Activated naive CD4-positive, alpha-beta T cell treated with Interleukin-2 at 50 U/mL for 16 hours (primary cell): ENCODE results near the gene FBLN1.

Experiments used
- DNase-seq: peaks from one replicate; pipeline ENCODE4 v3.0.0-alpha.2; 2020

Gene FBLN1

DNA sequence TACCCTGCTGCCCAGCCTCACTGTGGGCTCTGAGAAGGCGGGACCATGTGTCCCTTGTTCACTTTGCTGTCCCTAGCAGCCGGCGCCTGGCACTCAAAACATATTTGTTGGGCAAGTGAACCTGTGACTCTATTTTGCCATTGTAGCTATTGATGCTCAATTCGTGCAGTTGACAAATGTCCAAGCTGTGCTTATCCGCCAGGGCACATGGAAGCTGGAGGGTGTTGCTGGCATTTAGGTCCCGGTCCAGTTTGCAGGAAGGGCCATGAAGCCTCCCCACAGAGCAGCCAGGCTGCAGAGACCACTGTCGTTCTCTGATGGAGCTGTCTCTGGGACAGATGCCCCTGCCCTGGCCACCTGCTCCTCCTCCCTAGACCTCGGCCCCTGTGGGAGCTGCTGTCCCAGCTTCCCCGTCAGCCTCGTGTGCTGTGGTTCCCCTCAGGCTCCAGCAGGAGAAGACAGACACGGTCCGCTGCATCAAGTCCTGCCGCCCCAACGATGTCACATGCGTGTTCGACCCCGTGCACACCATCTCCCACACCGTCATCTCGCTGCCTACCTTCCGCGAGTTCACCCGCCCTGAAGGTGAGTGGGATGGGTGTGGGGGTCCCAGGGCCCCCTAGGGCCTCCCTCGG is 71.5 kb downstream of the FBLN1 start:
- no peak for DNase-seq

- DNase-seq: no peak
These were observed 72.5 kb downstream of the FBLN1 start for GRCh38 chr22:45575173-45575572.

DNA sequence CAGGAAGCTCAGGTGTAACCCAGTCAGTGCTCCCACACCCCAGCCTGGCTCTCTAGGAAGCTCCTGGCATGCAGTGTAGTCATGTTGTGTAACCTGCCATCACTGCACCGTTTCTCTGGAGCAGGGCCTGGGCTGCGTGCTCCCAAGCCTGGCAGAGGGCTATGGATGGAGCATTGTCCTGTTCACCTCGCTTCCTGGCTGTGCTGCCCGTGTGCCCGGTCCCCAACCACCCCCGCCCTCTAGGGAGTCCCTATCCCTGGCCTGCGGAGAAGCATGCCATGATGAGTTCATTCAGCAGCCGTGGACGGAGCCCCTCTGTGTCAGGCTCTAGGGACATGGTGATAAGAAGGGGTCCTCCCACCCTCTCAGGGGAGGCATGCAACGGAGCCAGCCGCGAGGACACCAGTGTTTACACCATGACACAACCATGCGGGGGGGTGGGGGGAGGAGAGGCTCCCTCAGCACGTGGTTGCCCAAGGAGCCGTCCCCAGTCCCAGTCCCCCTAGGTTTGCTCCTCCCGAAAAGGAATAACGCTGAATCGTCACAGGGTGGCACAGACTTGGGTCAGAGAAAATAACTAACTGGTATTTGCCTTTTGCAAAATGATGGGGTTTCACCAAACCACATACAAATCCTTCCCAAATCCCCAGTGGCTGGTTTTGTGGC is 73.1 kb downstream of the FBLN1 start:
- DNase-seq: no peak

DNA sequence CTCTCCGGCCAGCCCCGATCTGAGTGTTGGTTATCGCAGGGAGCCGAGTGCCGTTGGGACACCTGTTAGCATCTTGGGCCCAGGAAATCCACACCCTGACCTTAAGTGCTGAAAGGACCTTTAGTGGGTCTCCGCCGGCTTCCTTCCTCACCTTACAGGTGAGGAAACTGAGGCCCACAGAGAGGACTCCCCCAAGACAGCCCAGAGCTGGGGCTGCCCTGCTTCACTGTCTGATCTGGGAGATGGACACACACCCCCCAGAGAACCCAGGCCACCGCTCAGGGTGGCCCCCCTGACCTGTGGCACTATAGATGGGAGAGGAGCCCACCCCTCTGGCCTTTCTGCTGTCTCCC is 73.6 kb downstream of the FBLN1 start:
- DNase-seq: no peak

GRCh38 chr22:45576730-45577464 is 74.2 kb downstream of the FBLN1 start:
- no peak for DNase-seq

GRCh38 chr22:45577746-45578523 is 75.3 kb downstream of the FBLN1 start:
- peak; percentile 75 for DNase-seq

DNA sequence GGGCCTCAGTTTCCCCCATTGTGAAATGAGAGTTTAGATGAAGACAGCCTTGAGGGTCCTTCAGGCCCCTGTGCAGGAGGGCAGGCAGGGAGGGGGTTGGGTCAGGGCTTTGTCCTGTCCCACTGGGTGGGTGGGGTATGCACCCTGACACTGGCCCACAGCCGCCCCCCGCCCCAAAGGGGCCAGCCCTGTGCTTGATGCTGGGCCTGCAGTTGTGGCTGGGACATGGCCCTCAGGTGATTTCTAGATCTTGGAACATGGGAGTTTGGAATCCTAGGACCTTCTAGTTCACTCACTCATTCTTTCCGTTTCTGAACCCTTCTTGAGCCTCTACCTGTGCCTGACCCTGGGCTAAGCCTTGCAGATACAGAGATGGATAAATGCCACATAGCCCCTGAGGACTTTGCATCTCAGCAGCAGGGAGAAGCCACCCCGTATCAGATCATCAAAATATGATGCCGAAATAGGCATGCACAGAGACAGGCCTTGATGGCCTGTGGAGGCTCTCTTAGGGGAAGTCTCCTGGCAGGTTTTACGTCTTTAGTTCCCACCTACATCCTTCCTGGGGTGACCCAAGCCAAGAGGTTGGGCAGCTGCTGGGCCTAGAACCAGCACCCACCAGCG is 76.0 kb downstream of the FBLN1 start:
- DNase-seq: no peak

DNA sequence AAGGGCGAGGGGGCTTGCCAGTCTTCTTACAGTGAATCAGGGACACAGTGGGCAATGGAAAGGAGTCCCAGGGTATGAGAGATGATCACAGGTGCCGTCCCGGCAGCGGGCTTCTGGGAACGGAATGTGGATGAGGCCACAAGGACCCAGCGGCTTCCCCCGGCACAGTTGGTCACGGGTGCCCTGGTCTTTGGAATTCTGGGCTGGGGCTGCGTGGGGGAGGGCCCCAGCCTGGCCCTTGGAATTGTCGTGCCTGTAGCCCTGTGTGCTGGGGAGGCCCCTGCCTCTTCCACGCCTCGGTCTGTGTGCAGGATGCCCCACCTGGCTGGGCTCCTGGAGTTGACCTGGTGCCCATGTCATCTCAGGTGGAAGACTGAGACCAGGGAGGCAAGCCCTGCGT is 76.6 kb downstream of the FBLN1 start:
- no peak for DNase-seq

DNA sequence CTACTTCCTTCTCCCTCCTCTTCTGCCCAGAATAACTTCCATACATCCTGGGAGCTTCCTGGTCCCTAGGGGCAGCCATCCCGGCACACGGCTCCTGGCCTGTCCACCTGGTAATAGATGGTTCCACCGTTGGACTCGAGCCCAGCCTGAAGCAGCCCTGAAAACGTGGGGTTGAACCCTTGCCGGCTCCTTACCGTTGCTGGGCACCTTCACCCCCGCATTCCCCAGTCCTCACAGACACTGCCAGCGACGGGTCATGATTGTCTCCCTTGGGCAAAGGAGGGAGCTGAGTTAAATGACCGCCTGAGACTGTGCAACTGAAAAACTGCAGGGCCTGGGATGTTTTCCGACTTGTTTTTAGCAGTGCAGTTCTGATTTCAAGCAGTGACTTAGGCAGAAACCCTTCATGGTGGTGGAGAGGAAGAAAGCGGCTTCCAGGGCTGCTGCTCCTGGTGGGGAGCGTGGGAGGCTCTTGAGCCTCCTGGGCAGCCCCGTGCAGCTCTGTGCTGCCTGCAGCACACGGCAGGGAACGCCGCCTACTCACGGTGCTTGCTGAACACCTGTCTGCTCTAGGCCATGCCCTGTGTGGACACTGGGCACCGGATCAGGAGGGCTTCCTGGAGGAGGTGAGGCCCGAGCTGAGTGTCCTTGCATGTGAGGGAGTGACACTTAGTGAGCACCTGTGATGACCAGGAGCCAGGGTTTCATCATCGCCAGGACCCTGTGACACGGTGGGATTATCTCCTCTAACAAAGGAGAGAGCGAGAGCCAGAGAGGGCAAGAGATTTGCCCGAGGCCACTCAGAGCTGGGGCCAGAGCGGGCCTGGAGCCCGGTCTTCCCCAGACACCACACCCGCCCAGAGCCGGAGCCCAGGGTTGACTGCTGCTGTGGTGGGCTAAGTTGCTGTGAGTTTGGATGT is 77.4 kb downstream of the FBLN1 start:
- DNase-seq: no peak

- DNase-seq: no peak
These were observed 78.2 kb downstream of the FBLN1 start for GRCh38 chr22:45580726-45581381.

DNA sequence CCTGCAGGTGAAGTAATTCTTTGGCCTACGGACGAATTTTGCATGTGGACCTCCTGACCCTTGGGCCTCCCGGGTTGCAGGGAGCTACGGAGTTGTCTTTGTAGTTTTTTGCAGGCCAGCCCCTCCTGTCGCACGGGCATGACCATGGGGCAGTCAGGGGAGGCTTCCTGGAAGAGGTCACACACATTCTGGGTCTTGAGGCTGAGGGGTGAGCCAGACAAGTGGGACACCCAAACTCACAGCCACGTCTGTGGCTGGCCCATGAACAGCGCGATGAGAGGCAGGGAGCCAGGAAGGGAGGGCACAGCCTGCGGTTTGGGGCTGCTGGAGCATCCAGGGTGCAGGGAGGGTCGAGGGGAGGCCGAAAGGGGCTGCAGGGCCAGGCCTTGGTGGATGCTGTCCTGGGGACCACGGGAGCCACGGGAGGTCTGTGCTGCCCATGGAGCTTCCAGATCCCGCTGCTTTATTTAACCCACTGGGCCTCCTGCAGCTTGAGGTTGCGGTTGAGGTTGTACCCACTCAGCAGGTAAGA is 78.9 kb downstream of the FBLN1 start:
- DNase-seq: no peak

- no peak for DNase-seq
These were observed 79.7 kb downstream of the FBLN1 start for GRCh38 chr22:45582236-45582954.

DNA sequence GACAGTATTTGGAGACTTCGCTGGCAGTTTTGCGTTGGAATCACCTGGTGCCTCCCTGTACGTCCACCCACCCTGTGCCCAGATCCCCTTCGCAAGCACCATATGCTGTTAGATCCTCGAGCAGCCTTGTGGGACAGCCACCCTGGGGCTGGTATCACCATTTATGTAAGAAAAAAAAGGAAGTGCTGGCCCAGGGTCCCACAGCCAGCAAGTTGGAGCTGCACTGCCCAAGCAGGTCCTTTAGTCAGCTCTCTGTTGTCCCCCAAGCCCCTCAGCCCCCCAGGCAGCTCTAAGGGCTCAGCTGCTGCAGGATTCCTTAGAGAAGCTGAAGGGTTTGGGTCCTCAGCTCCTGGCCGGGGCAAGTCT is 80.3 kb downstream of the FBLN1 start:
- DNase-seq: no peak

DNA sequence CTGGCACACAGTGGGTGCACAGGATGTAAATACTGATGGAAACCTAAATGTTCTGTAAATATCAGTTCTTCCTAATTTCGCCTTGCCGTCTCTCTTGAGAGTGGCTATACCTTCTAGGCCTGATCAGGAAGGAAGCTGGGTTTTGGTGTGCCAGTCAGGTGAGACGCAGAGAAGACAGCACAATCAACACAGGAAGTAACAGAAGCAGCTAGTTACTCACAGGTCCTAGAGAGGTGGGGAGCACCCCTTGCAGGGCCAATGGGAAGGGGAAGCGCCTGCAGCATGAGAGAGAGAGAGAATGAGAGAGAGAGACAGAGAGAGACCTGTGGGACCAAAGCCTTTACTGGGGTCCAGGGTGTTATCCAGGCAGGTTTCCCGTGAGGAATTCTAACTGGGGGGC is 80.8 kb downstream of the FBLN1 start:
- DNase-seq: no peak

DNA sequence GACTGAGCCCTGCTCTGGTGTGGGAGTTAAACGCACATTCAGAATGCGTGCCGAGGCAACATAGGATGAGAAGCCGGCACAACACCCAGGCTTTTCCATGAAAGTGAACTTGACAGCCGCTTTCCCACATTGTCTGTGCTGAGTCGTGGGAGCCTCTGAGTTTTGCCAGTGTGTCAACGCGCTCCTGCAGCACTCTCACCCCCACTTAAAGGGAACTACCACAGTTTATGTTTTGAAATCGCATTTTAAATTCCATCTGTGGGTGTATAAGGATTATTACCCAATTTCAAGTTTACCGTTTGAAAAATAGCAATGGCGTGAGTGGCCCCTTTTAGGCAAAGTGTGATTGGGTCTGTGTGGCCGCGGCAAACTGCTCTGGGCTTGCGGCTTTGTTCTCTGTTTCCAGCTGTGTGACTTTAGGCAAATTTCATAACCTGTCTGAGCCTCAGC is 81.5 kb downstream of the FBLN1 start:
- DNase-seq: no peak

- no peak for DNase-seq
These were observed 82.1 kb downstream of the FBLN1 start for GRCh38 chr22:45584621-45585436.

DNA sequence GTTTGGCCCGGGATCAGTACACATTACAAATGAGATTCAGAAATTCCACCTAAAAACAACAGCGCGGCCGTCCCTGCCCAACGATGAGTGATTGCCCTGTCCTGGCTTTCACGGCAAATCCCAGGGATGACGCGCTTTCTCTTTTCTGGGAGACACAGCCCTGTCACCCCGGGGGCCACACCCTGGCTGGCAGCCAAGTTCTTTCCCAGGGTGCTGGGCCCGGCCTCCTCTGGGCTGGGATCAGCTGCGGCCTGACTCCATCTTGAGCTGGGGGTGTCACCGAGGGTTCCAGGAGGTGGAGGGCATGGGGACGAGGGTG is 82.7 kb downstream of the FBLN1 start:
- no peak for DNase-seq

GRCh38 chr22:45585946-45586540 is 83.4 kb downstream of the FBLN1 start:
- DNase-seq: no peak
